ENCODE data around the gene ABTB2.

DNA sequence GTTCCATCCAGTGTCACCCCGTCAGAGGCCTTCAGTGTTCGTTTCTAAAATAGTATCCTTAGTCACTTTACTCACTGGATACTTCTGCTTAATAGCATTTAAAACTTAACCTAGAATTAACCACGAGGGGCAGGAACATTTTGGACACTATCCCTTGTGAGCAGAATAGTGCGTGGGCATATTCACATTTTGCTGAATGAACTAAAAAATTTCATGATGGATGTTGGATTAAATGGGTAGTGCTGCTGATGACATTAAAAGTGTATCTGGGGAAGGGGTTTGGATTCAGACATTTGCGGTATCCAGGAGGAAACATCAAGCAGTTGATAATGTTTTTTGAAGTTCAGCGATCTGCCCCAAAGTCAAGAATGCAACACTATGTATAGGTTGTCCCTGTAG, 253.1 kb downstream of the ABTB2 start:
- TF ChIP-seq TAF1 (IDR thresholded peaks at IDR 0.05; ENCODE audit: low read depth) (no peak), CTCF (IDR thresholded peaks at IDR 0.05; ENCODE audit: poor library complexity, severe bottlenecking) (no peak), EP300 (conservative IDR thresholded peaks at IDR 0.05; ENCODE audit: poor library complexity, severe bottlenecking) (no peak), RAD21 (conservative IDR thresholded peaks at IDR 0.05) (no peak), POLR2AphosphoS5 (IDR thresholded peaks at IDR 0.05) (no peak), EZH2 (IDR thresholded peaks at IDR 0.05; ENCODE audit: borderline replicate concordance, insufficient read depth, low read length, poor library complexity, severe bottlenecking) (no peak)
- TF ChIP-seq, protein P1, sequence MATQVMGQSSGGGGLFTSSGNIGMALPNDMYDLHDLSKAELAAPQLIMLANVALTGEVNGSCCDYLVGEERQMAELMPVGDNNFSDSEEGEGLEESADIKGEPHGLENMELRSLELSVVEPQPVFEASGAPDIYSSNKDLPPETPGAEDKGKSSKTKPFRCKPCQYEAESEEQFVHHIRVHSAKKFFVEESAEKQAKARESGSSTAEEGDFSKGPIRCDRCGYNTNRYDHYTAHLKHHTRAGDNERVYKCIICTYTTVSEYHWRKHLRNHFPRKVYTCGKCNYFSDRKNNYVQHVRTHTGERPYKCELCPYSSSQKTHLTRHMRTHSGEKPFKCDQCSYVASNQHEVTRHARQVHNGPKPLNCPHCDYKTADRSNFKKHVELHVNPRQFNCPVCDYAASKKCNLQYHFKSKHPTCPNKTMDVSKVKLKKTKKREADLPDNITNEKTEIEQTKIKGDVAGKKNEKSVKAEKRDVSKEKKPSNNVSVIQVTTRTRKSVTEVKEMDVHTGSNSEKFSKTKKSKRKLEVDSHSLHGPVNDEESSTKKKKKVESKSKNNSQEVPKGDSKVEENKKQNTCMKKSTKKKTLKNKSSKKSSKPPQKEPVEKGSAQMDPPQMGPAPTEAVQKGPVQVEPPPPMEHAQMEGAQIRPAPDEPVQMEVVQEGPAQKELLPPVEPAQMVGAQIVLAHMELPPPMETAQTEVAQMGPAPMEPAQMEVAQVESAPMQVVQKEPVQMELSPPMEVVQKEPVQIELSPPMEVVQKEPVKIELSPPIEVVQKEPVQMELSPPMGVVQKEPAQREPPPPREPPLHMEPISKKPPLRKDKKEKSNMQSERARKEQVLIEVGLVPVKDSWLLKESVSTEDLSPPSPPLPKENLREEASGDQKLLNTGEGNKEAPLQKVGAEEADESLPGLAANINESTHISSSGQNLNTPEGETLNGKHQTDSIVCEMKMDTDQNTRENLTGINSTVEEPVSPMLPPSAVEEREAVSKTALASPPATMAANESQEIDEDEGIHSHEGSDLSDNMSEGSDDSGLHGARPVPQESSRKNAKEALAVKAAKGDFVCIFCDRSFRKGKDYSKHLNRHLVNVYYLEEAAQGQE (IDR thresholded peaks at IDR 0.05; ENCODE audit: borderline replicate concordance): no peak

Data from neural cell (in vitro differentiated cells).